Fibroblast of villous mesenchyme (primary cell): ENCODE data around the gene BTK. TPM values are rescaled to one million over a fixed set of nuclear protein-coding genes. Genes with fewer than 3 reads are reported as not detected.

Experiments
- DNase-seq: peaks from one replicate; pipeline ENCODE4 v3.0.0-alpha.2; 2010; ENCODE audit warnings: low read depth
- H3K4me3 ChIP-seq: 2 replicates; pipeline ENCODE4 v1.5.1; 2011; ENCODE audit warnings: low read depth, mild to moderate bottlenecking, low read length
- CTCF ChIP-seq: IDR thresholded peaks from 2 replicates; pipeline ENCODE4 v1.5.1; 2012; ENCODE audit warnings: low read depth, mild to moderate bottlenecking, low read length; ENCODE audit not compliant: insufficient read depth
- total RNA-seq: library from RNA; depleted of rRNA; stranded (reverse); fragments of >200 nt; gene quantifications from 2 replicates; pipeline ENCODE4 v1.2.3, GENCODE V29; 2012

Gene BTK
- total RNA-seq, 1 donor = not detected

- TF ChIP-seq CTCF = no peak
- no peak overlapping the region for H3K4me3 ChIP-seq
- DNase-seq = no peak
These were observed 523 bp upstream of the BTK start for GRCh38 chrX:101386542-101386885.

- no peak for TF ChIP-seq CTCF
- no peak for DNase-seq
These were observed 836 bp downstream of the BTK start for GRCh38 chrX:101385026-101385684.

DNA sequence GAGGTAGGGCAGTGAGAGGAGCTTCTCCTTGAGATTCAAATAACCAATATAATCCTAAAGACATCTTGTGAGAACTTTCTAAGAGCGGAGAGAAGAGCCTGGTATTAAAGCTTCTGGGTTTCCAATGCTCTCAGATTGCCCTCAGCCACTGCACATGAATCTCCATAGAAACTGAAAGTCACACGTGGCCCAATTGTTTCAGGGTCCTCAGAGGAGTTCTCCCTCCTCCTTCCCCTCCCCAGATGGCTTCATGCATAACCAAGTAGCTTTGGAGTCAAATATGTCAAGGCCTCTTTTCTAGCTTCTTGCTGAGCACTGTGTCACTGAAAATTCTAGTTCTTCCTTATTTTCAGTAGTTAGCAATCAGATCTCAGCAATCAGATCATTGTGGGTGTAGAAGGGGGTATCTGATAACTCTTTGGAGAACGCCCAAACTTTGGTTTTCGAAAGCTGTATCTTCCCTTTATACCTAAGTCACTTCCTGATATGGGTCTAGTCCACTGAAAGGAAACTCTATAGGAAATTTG lies 2.2 kb downstream of the BTK start:
- no peak for TF ChIP-seq CTCF
- no peak for DNase-seq
- no peak overlapping the region for H3K4me3 ChIP-seq

More at GRCh38 chrX:101385026-101385684, 836 bp downstream of the BTK start:
- H3K4me3 ChIP-seq = no peak overlapping the region

DNA sequence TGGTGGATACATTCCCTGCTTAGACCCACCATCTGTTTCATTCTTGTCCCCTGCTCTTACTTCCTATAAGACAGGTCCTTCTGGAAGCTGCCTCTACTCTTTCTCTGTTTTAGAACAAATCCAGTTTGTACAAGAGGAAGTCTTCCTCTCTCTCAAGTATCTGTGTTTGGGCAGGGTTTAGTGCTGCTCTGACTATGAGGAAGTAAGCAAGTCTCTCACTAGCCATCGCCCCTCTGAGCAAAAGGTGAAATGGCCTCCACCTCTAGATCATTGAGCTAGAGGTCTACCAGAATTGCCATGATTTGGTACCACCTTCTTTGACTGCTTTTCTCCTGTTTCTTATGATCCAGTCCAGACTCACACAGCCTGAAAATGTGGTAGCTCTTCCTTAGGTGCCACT lies 8.4 kb downstream of the BTK start:
- no peak for TF ChIP-seq CTCF
- no peak for DNase-seq
- H3K4me3 ChIP-seq = no peak overlapping the region

- no peak for DNase-seq
- no peak overlapping the region for H3K4me3 ChIP-seq
- TF ChIP-seq CTCF = no peak
These were observed 15.0 kb downstream of the BTK start for GRCh38 chrX:101370888-101371504.

GRCh38 chrX:101369687-101370086 lies 16.3 kb downstream of the BTK start:
- TF ChIP-seq CTCF = no peak
- H3K4me3 ChIP-seq = no peak overlapping the region
- no peak for DNase-seq
